Measurements from ENCODE around the gene BYSL.

DNA sequence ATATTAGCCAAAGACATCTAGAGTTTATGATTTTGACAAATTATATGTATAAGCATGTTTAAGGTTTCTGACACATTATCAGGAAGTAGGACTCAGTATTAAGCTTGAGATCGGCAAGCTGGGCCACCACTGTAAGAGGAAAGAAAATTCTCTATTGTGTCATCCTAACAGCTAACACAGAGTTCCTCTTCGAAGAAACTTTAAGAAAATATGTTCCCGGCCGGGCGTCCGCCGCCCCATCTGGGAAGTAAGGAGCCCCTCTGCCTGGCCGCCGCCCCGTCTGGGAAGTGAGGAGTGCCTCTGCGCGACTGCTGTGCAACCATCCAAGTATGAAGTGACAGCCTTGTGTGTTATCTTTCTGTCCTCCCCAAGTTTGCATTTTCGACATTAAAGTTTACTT is 49.2 kb upstream of the BYSL start:
- TF ChIP-seq, protein P1, sequence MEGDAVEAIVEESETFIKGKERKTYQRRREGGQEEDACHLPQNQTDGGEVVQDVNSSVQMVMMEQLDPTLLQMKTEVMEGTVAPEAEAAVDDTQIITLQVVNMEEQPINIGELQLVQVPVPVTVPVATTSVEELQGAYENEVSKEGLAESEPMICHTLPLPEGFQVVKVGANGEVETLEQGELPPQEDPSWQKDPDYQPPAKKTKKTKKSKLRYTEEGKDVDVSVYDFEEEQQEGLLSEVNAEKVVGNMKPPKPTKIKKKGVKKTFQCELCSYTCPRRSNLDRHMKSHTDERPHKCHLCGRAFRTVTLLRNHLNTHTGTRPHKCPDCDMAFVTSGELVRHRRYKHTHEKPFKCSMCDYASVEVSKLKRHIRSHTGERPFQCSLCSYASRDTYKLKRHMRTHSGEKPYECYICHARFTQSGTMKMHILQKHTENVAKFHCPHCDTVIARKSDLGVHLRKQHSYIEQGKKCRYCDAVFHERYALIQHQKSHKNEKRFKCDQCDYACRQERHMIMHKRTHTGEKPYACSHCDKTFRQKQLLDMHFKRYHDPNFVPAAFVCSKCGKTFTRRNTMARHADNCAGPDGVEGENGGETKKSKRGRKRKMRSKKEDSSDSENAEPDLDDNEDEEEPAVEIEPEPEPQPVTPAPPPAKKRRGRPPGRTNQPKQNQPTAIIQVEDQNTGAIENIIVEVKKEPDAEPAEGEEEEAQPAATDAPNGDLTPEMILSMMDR (IDR thresholded peaks at IDR 0.05), result no peak
- TF ChIP-seq POLR2A (IDR thresholded peaks at IDR 0.05), result no peak

All from breast epithelium (tissue), 3 donors.